Retinal pigment epithelial cell (primary cell): ENCODE data around the gene STAT5A.
"Not testable (repeated sequence)": the region's sequence is repeated elsewhere in the genome, so short reads cannot be mapped to it uniquely, and the experiment has no call there.

Source experiments
- DNase-seq: peaks from one replicate; pipeline ENCODE4 v3.0.0-alpha.2; 2010; ENCODE audit warnings: low read depth
- H3K4me3 ChIP-seq: 2 replicates; pipeline ENCODE4 v1.5.1; 2011; ENCODE audit warnings: mild to moderate bottlenecking, low read length, control low read depth, moderate library complexity
- CTCF ChIP-seq: conservative IDR thresholded peaks from 2 replicates; pipeline ENCODE4 v1.5.1; 2011; ENCODE audit warnings: low read depth, low read length, control low read depth, inconsistent platforms

Gene STAT5A

DNA sequence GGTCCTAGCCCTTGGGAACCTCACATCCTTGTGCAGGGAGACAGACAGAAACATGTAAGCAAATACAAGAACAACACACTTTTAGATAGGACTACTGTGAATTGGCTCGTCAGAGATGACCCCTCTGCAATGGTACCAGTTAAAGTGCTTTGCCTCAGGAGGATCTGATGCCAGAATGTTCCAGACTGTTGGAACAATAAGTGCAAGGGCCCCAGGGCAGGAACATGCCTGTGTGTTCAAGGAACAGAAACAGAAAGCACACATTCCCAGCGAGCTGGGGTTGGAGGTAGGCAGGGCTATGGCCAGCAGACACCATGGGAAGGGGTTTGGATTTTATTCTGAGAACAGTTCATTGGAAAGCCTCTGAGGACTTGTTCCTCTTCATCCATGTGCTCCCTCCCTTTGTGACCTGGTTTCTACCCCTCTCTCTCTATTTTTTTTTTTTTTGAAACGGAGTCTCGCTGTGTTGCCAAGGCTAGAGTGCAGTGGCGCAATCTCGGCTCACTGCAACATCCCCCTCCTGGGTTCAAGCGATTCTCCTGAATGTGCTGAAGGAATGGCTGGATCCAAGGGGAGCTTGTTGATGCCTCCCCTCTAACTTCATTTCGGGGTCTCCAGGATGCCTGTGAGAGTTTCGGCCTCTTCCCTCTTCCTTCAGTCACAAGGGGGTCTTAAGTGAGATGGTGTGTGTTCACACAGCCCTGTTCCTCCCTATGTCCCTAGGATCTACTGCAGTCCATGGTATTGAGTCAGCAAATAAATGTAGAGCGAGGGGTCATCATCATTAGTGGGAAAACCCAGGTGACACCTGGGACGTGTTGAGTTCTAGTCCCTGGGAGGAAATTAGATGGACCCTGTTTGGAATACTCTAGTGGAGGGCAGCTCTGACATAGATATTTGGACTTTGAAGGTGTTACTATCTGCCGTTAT, 6.4 kb downstream of the STAT5A start:
- no peak overlapping the region for H3K4me3 ChIP-seq
- DNase-seq: no peak
- TF ChIP-seq CTCF: no peak

GRCh38 chr17:42296012-42296411, 7.7 kb downstream of the STAT5A start:
- no peak for TF ChIP-seq CTCF
- no peak overlapping the region for H3K4me3 ChIP-seq
- no peak for DNase-seq

DNA sequence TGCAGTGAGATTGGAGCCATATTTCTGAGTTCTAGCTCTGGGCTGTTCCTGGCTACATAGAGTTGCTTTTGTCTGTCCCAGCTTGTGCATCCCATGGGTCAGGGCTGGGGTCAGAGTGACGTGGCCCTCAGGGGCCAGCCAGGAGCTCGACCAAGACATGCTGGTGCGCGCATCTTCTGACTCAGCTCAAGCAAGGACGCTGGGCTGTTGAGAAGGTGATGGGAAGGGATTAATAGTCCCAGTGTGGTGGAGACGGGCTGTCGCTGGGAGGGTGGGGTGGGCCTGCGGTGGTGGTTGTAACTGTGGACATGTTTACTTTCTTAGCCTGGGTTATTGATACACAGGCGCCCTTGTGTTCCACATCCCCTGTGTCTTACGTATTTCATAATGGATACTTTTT, 9.5 kb downstream of the STAT5A start:
- DNase-seq: not testable (repeated sequence)

GRCh38 chr17:42299361-42299760, 11.1 kb downstream of the STAT5A start:
- H3K4me3 ChIP-seq, DNase-seq: not testable (repeated sequence)

More for the DNA sequence above, 9.5 kb downstream of the STAT5A start:
- H3K4me3 ChIP-seq: not testable (repeated sequence)

- not testable (repeated sequence) for DNase-seq
Measured at GRCh38 chr17:42299913-42300312, 11.6 kb downstream of the STAT5A start.

DNA sequence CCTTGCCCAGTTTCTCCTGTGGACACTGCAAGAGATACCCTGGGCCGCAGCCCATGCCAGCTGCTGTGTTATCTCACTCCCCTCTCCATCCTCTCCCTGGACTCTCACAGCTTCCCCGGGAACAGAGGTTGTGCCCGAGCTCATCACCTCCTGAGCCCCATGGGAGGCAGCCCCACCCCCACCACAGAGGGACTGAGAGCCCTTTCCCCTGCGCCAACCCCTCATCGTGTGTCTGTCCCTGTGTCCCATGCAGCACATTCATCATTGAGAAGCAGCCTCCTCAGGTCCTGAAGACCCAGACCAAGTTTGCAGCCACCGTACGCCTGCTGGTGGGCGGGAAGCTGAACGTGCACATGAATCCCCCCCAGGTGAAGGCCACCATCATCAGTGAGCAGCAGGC, 12.7 kb downstream of the STAT5A start:
- no peak overlapping the region for H3K4me3 ChIP-seq
- DNase-seq: no peak
- no peak for TF ChIP-seq CTCF

More at GRCh38 chr17:42299913-42300312, 11.6 kb downstream of the STAT5A start:
- not testable (repeated sequence) for H3K4me3 ChIP-seq

DNA sequence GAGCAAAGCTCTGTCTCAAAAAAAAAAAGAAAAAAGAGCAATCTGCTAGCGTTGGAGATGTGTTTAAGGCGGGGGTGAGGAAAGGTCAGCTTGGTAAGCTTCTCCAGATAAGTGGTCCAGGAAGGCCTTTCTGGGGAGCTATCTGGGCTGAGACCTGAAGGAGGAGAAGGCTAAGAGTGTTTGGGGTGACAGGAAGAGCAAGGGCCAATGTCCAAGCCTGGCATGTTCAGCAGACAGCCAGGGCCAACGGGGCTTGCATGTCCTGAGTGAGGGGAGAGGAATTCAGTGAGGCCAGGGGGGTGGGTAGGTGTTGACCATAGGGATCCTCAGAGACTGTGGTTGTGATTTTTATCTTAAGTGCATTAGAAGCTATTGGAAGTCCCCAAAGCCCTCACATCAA, 15.4 kb downstream of the STAT5A start:
- no peak for TF ChIP-seq CTCF
- DNase-seq: no peak
- H3K4me3 ChIP-seq: no peak overlapping the region

GRCh38 chr17:42304187-42305030, 16.1 kb downstream of the STAT5A start:
- H3K4me3 ChIP-seq: no peak overlapping the region
- TF ChIP-seq CTCF: no peak
- DNase-seq: no peak

- H3K4me3 ChIP-seq, DNase-seq: not testable (repeated sequence)
Measured at GRCh38 chr17:42305031-42305330, 16.7 kb downstream of the STAT5A start.
